HepG2 (cell line): ENCODE results near the gene TBC1D22A. TPM values are rescaled to one million over a fixed set of nuclear protein-coding genes. Genes with fewer than 3 reads are reported as not detected.

Experiments
- BCL3 ChIP-seq: sonication (generic); formaldehyde crosslinking; IDR thresholded peaks from 2 replicates; pipeline ENCODE4 v1.5.1; 2020; ENCODE audit warnings: mild to moderate bottlenecking, missing genetic modification reagents, moderate library complexity
- BCL6 ChIP-seq: IDR thresholded peaks from 2 replicates; pipeline ENCODE4 v1.6.1; 2016; ENCODE audit warnings: missing genetic modification reagents, missing compliant biosample characterization
- CHD4 ChIP-seq: fragments of 200-600 bp; sonication (generic); IDR thresholded peaks from 2 replicates; pipeline ENCODE4 v1.7.0; 2017; ENCODE audit warnings: mild to moderate bottlenecking, low read length, borderline replicate concordance
- MED1 ChIP-seq: sonication (generic); formaldehyde crosslinking; IDR thresholded peaks from 2 replicates; pipeline ENCODE4 v1.4.0; 2020; ENCODE audit warnings: missing genetic modification reagents
- MXD4 ChIP-seq: IDR thresholded peaks from 2 replicates; pipeline ENCODE4 v1.6.1; 2016; ENCODE audit warnings: mild to moderate bottlenecking, missing biosample characterization, missing genetic modification reagents
- PHF20 ChIP-seq: sonication (generic); formaldehyde crosslinking; IDR thresholded peaks from 2 replicates; pipeline ENCODE4 v1.5.0; 2020; ENCODE audit warnings: mild to moderate bottlenecking, missing genetic modification reagents
- SIX1 ChIP-seq: sonication (generic); formaldehyde crosslinking; IDR thresholded peaks from 2 replicates; pipeline ENCODE4 v1.4.0; 2020; ENCODE audit warnings: missing genetic modification reagents, borderline replicate concordance
- SOX6 ChIP-seq, 2 experiments: fragments of 450-650 bp in 1 of 2; sonication (generic) in 1 of 2; formaldehyde crosslinking in 1 of 2; IDR thresholded peaks; 2 replicates each; pipeline versions ENCODE4 v1.4.0 to v1.6.1; 2017 to 2020; ENCODE audit warnings: antibody characterized with exemption in 1 of 2, mild to moderate bottlenecking in 1 of 2, missing genetic modification reagents in 1 of 2
- SSRP1 ChIP-seq: IDR thresholded peaks from 2 replicates; pipeline ENCODE4 v1.6.1; 2016; ENCODE audit warnings: control low read depth
- TEAD3 ChIP-seq: optimal IDR thresholded peaks from 2 replicates; pipeline ENCODE3; 2016; ENCODE audit warnings: borderline replicate concordance
- THAP8 ChIP-seq: sonication (generic); formaldehyde crosslinking; IDR thresholded peaks from 2 replicates; pipeline ENCODE4 v1.5.1; 2020; ENCODE audit warnings: missing genetic modification reagents, mild to moderate bottlenecking, borderline replicate concordance
- ZBTB39 ChIP-seq: sonication (generic); formaldehyde crosslinking; IDR thresholded peaks from 2 replicates; pipeline ENCODE4 v1.5.0; 2020; ENCODE audit warnings: missing genetic modification reagents
- ZBTB46 ChIP-seq: sonication (generic); formaldehyde crosslinking; IDR thresholded peaks from 2 replicates; pipeline ENCODE4 v1.4.0; 2020; ENCODE audit warnings: mild to moderate bottlenecking, missing genetic modification reagents, borderline replicate concordance
- ZFP41 ChIP-seq: sonication (generic); formaldehyde crosslinking; IDR thresholded peaks from 2 replicates; pipeline ENCODE4 v1.4.0; 2020; ENCODE audit warnings: mild to moderate bottlenecking, missing genetic modification reagents, borderline replicate concordance
- ZNF484 ChIP-seq: sonication (generic); formaldehyde crosslinking; IDR thresholded peaks from 2 replicates; pipeline ENCODE4 v1.5.1; 2020; ENCODE audit warnings: mild to moderate bottlenecking, low read depth, missing genetic modification reagents, borderline replicate concordance
- ZNF501 ChIP-seq: sonication (generic); formaldehyde crosslinking; IDR thresholded peaks from 2 replicates; pipeline ENCODE4 v1.5.1; 2020; ENCODE audit warnings: mild to moderate bottlenecking, moderate library complexity, missing genetic modification reagents
- ZNF503 ChIP-seq: sonication (generic); formaldehyde crosslinking; IDR thresholded peaks from 2 replicates; pipeline ENCODE4 v1.4.0; 2020; ENCODE audit warnings: missing genetic modification reagents
- ZNF614 ChIP-seq: IDR thresholded peaks from 2 replicates; pipeline ENCODE4 v1.6.1; 2018; ENCODE audit warnings: missing biosample characterization, missing genetic modification reagents, inconsistent platforms, borderline replicate concordance
- ZNF776 ChIP-seq: sonication (generic); formaldehyde crosslinking; IDR thresholded peaks from 2 replicates; pipeline ENCODE4 v1.4.0; 2020; ENCODE audit warnings: mild to moderate bottlenecking, missing genetic modification reagents
- ZNF879 ChIP-seq: sonication (generic); formaldehyde crosslinking; IDR thresholded peaks from 2 replicates; pipeline ENCODE4 v1.8.1; 2023; ENCODE audit warnings: missing genetic modification reagents
- ZSCAN25 ChIP-seq: sonication (generic); formaldehyde crosslinking; IDR thresholded peaks from 2 replicates; pipeline ENCODE4 v1.8.0; 2022; ENCODE audit warnings: mild to moderate bottlenecking, missing genetic modification reagents
- polyA plus RNA-seq, 8 experiments: library from polyadenylated mRNA; depleted of rRNA in 3 of 8; stranded (reverse) in 7 of 8; unstranded in 1 of 8; fragments of >200 nt; fragmentation: Illumina TruSeq in 4 of 8; extraction: Trizol in 4 of 8; gene quantifications; 2 replicates each; pipeline versions ENCODE4 v1.2.1 to v1.2.3, GENCODE V29; 2011 to 2016; ENCODE audit warnings: low read depth in 4 of 8, missing spikeins in 1 of 8, mixed read lengths in 1 of 8; ENCODE audit not compliant: insufficient read depth in 1 of 8
- total RNA-seq, 5 experiments: library from RNA; depleted of rRNA; stranded (reverse); fragments of >200 nt; fragmentation: Illumina TruSeq; extraction: Trizol; gene quantifications; 2 replicates each; pipeline ENCODE4 v1.2.3, GENCODE V29; 2016; ENCODE audit warnings: low read depth in 1 of 5

TBC1D22A gene
- total and polyA plus RNA-seq, 2 of the 13 experiments (the other 11 are each of a cell fraction or from before 2014, with no cell fraction given): 17.3 to 18.0 TPM

- TF ChIP-seq ZSCAN25: peak; percentile 78
- no peak for TF ChIP-seq THAP8
- peak; percentile 96 for TF ChIP-seq MXD4 (CRISPR knock-in tag)
- TF ChIP-seq ZNF484: 0 out of 2 replicates have a peak, but pooled peaks have one; percentile 45
- TF ChIP-seq ZBTB46 (CRISPR knock-in tag): no peak; the same call in 1 of the 2 replicates
- TF ChIP-seq SOX6 (IDR thresholded peaks at IDR 0.05): no peak
- peak; percentile 59; the same call in 1 of the 2 replicates for TF ChIP-seq SOX6 (CRISPR knock-in tag; IDR thresholded peaks at IDR 0.05)
- TF ChIP-seq PHF20 (CRISPR knock-in tag): peak; percentile 97
- peak; percentile 39; the same call in 1 of the 2 replicates for TF ChIP-seq ZNF503 (CRISPR knock-in tag)
- TF ChIP-seq ZBTB39: no peak
- no peak for TF ChIP-seq SSRP1 (CRISPR knock-in tag)
- TF ChIP-seq TEAD3 (CRISPR knock-in tag): peak; percentile 62
- no peak for TF ChIP-seq ZNF879
- TF ChIP-seq ZNF501 (CRISPR knock-in tag): peak; percentile 89
- TF ChIP-seq BCL6: peak; percentile 30; the same call in 1 of the 2 replicates
- TF ChIP-seq ZNF776: 0 out of 2 replicates have a peak, but pooled peaks have one; percentile 77
- peak; percentile 50; the same call in 1 of the 2 replicates for TF ChIP-seq ZFP41
- TF ChIP-seq BCL3: no peak; the same call in 1 of the 2 replicates
- peak; percentile 60 for TF ChIP-seq MED1 (CRISPR knock-in tag)
- TF ChIP-seq SIX1 (CRISPR knock-in tag): no peak; the same call in 1 of the 2 replicates
- TF ChIP-seq ZNF614 (CRISPR knock-in tag): peak; percentile 66; the same call in 1 of the 2 replicates
- no peak for TF ChIP-seq CHD4
Observed at GRCh38 chr22:46762238-46763050, at the start of gene TBC1D22A (continued).
